ENCODE measurements around the gene PIEZO2.
"Not testable (repeated sequence)": the region's sequence is repeated elsewhere in the genome, so short reads cannot be mapped to it uniquely, and the experiment has no call there.

Gene PIEZO2

GRCh38 chr18:10935588-10935987, 213.8 kb downstream of the PIEZO2 start:
- in situ Hi-C loops (cut with MboI; ENCODE audit: low sequenced_read_pairs) = no loop called here

- in situ Hi-C loops (cut with MboI; ENCODE audit: low sequenced_read_pairs) = not testable (repeated sequence)
These were observed 215.7 kb downstream of the PIEZO2 start for GRCh38 chr18:10933648-10934047.

- in situ Hi-C loops (cut with MboI; ENCODE audit: low sequenced_read_pairs) = no loop called here
These were observed 219.3 kb downstream of the PIEZO2 start for GRCh38 chr18:10930076-10930475.

GRCh38 chr18:10928772-10929373, 220.5 kb downstream of the PIEZO2 start:
- in situ Hi-C loops (cut with MboI; ENCODE audit: low sequenced_read_pairs) = no loop called here

GRCh38 chr18:10928011-10928771, 221.2 kb downstream of the PIEZO2 start:
- in situ Hi-C loops (cut with MboI; ENCODE audit: low sequenced_read_pairs) = no loop called here

GRCh38 chr18:10927286-10927992, 221.9 kb downstream of the PIEZO2 start:
- in situ Hi-C loops (cut with MboI; ENCODE audit: low sequenced_read_pairs) = no loop called here

DNA sequence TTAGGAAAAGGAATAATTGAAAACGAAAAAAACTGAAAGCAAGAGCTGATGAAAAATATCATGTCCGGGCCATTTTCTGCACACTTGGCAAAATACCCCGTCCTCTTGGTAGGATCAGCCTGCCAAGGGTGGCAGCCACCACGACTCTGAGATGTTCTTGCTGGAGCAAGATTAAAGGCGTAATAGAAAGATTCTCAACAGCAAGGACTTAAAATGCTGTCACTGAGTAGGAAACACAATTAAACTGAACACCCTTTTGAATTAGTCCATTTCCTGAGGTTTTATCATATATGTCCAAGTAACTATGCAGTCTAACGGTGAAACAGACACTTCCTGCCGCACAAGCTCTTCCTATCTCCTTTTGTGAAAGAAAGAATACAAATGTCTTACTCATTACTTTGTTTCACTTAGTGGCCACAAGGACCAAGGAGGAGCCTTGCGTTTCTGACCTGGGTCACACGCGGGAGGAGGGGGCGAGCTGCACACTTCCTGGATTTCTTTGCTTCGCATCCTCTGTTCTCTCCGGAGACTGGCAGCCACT, 222.7 kb downstream of the PIEZO2 start:
- in situ Hi-C loops (cut with MboI; ENCODE audit: low sequenced_read_pairs) = no loop called here

DNA sequence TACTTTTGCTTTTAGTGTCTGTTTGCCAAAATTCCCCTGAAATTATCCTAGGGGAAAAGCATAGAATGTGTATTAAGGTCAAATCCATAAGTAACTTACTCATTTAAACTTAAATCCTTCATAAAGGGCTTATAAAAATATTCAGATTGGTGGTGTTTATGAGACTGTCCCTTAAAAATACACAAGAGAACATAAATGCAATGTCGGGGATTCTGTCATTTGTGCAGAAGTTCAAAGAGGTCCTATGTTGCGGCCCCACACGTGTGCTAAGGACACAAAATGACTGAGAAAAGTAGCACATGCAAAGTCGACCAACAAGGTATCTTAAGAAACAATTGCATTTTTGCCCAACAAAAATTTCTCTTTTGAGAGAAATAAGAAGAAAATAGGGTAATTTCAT, 225.1 kb downstream of the PIEZO2 start:
- in situ Hi-C loops (cut with MboI; ENCODE audit: low sequenced_read_pairs) = no loop called here

- in situ Hi-C loops (cut with MboI; ENCODE audit: low sequenced_read_pairs) = no loop called here
These were observed 225.8 kb downstream of the PIEZO2 start for GRCh38 chr18:10923551-10924070.

GRCh38 chr18:10923141-10923540, 226.2 kb downstream of the PIEZO2 start:
- in situ Hi-C loops (cut with MboI; ENCODE audit: low sequenced_read_pairs) = no loop called here

DNA sequence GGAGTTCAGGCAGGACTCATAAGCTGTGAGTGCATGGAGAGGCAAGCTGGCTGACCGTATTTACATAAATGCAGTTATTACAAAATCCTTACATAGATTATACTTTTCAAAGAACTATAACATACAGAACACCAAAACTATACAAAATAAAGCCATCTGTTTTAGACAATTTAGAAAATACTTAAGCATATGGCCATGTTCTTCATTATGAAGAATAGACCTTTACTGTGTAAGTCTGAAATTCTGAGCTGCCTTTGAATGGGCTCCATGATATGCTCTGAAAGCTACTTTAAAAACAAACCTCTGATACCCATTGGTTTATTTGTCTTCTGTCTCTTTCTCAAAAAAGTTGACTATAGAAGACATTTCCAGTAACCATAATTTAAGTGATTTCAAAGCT, 226.7 kb downstream of the PIEZO2 start:
- in situ Hi-C loops (cut with MboI; ENCODE audit: low sequenced_read_pairs) = not testable (repeated sequence)

DNA sequence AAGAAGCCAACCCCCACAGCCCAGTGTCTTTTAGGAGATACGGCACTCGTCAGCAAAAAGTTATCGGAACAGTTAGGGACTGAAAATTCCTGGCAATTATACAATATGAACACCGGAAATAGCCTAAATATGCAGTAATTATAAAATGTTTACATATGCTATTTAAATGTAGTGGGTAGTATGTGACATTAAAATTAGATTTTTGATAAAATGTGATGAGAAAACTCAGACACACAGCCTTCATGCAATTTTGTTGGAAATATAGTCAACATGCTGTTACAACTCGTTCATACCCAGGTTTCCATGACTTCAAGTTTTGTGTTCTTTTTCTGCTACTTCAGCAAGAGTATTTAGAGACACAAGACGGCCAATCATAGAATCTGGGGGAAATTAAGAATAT, 229.1 kb downstream of the PIEZO2 start:
- in situ Hi-C loops (cut with MboI; ENCODE audit: low sequenced_read_pairs) = not testable (repeated sequence)

- in situ Hi-C loops (cut with MboI; ENCODE audit: low sequenced_read_pairs) = no loop called here
These were observed 229.5 kb downstream of the PIEZO2 start for GRCh38 chr18:10919851-10920250.

GRCh38 chr18:10916865-10917264, 232.5 kb downstream of the PIEZO2 start:
- in situ Hi-C loops (cut with MboI; ENCODE audit: low sequenced_read_pairs) = no loop called here

DNA sequence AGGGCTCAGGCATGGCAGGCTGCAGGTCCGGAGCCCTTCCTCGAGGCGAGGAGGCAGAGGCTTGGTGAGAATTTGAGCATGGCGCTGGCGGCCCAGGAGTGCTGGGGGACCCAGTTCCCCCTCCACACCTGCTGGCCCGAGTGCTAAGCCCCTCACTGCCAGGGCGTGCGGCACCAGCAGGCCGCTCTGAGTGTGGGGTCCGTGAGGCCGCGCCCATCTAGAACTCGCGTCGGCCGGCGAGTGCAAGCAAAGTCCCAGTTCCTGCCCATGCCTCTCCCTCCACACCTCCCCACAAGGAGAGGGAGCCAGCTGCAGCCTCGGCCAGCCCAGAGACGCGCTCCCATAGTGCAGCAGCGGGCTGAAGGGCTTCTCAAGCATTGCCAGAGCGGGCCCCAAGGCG, 233.0 kb downstream of the PIEZO2 start:
- in situ Hi-C loops (cut with MboI; ENCODE audit: low sequenced_read_pairs) = no loop called here

DNA sequence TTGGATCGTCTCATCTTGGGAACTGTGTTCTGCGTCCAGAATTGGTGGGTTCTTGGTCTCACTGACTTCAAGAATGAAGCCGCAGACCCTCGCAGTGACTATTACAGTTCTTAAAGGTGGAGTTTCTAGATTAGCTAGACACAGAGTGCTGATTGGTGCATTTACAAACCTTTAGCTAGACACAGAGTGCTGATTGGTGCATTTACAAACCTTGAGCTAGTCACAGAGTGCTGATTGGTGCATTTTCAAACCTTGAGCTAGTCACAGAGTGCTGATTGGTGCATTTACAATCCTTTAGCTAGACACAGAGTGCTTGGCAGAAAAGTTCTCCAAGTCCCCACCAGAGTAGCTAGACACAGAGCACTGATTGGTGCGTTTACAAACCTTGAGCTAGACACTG, 233.6 kb downstream of the PIEZO2 start:
- in situ Hi-C loops (cut with MboI; ENCODE audit: low sequenced_read_pairs) = not testable (repeated sequence)

GRCh38 chr18:10914610-10915009, 234.8 kb downstream of the PIEZO2 start:
- in situ Hi-C loops (cut with MboI; ENCODE audit: low sequenced_read_pairs) = not testable (repeated sequence)

GRCh38 chr18:10913919-10914318, 235.4 kb downstream of the PIEZO2 start:
- in situ Hi-C loops (cut with MboI; ENCODE audit: low sequenced_read_pairs) = no loop called here

- in situ Hi-C loops (cut with MboI; ENCODE audit: low sequenced_read_pairs) = no loop called here
These were observed 236.4 kb downstream of the PIEZO2 start for GRCh38 chr18:10912790-10913545.

DNA sequence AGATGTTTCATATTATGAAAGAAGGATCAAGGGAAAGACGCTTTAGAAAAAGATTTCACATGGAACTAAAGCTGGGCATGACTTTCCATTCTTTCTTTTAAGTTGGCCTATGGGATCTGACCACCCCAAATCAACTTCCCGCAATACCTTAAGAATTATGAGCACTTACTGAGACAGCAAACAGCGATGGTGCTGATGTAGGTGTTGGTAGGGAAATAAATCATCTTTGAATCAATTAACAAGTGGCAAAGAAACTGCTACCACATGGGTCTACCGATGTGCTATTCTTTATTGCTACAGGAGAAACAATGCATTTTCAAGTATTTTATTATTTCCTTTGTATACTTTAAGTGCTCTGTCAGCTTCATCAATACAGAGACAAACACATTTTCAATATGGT, 239.6 kb downstream of the PIEZO2 start:
- in situ Hi-C loops (cut with MboI; ENCODE audit: low sequenced_read_pairs) = no loop called here

DNA sequence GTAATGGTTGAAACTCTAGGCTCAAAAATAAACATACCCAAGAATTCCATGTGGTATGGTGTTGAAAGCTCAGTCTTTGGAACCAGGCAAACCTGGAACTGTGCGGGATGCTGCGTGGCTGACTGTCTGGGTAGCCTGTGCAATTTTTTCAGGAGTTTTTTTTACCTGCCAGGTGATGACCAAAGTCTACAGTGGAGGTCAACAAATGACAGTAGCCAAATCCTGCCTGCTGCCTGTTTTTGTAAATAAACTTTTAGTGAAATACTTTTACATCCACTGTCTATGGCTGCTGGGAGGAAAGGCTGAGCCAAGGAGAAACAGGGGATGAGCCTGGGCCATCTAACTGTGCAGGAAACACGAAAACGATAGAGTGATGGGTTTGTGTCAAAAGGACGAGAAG, 240.6 kb downstream of the PIEZO2 start:
- in situ Hi-C loops (cut with MboI; ENCODE audit: low sequenced_read_pairs) = no loop called here

Data from HL-60/S4 (cell line).